ENCODE results near the gene GABPB2.

Gene GABPB2

DNA sequence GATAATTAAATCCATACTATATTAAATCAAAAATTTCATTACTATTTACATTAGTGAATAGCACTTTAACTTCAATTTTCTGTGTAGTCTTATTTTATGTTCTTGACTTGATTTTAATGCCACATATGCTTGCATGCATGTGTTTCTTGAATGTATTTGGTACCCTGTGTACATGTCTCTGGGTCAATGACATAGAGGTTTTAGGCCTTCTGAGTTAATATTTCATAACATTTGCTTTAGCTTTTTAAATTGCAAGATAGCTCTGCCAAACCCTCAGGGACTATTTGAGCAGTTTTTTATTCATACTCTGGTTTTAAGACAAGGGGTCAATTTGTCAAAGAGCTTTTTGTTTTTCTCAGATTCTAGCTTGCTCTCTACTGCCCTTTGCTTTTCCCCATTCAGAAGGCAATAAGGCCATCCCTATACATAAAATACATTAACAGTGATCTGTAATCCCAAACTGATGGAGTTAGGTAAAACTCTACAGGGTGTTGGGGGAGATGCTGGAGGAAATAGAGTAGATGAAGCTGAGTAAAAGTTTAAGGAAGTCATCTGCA, 5.4 kb upstream of the GABPB2 start:
- no peak overlapping the region for H3K4me3 ChIP-seq (ENCODE audit: low read depth, low read length)
- ChIA-PET POLR2A (no interaction called here), CTCF (interaction anchor here (0.6 to 1.4 kb wide), 5 partner anchors 34 to 278 kb away, joined by 3 to 6 read pairs (median 3); no protein-coding TSS in a partner anchor)
- no peaks in the 10 kb centered on the region for H3K4me1 ChIP-seq (ENCODE audit: control insufficient read depth, insufficient read depth, low read length)
- no peak for TF ChIP-seq HOXC10 (CRISPR knock-in tag; IDR thresholded peaks at IDR 0.05)
- TF ChIP-seq BCL11A (tag by site-specific recombination; IDR thresholded peaks at IDR 0.05; ENCODE audit: low read depth): no peak
- TF ChIP-seq TCF7L2 (IDR thresholded peaks at IDR 0.05; ENCODE audit: borderline replicate concordance, low read depth, low read length): no peak
- TF ChIP-seq YY2 (tag by site-specific recombination; IDR thresholded peaks at IDR 0.05): no peak
- TF ChIP-seq ZNF600 (tag by site-specific recombination; IDR thresholded peaks at IDR 0.05): no peak
- TF ChIP-seq ZNF350 (tag by site-specific recombination; IDR thresholded peaks at IDR 0.05): no peak
- TF ChIP-seq, protein P1, sequence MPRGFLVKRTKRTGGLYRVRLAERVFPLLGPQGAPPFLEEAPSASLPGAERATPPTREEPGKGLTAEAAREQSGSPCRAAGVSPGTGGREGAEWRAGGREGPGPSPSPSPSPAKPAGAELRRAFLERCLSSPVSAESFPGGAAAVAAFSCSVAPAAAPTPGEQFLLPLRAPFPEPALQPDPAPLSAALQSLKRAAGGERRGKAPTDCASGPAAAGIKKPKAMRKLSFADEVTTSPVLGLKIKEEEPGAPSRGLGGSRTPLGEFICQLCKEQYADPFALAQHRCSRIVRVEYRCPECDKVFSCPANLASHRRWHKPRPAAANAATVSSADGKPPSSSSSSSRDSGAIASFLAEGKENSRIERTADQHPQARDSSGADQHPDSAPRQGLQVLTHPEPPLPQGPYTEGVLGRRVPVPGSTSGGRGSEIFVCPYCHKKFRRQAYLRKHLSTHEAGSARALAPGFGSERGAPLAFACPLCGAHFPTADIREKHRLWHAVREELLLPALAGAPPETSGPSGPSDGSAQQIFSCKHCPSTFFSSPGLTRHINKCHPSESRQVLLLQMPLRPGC (tag by site-specific recombination; IDR thresholded peaks at IDR 0.05): no peak
- TF ChIP-seq, protein P2, sequence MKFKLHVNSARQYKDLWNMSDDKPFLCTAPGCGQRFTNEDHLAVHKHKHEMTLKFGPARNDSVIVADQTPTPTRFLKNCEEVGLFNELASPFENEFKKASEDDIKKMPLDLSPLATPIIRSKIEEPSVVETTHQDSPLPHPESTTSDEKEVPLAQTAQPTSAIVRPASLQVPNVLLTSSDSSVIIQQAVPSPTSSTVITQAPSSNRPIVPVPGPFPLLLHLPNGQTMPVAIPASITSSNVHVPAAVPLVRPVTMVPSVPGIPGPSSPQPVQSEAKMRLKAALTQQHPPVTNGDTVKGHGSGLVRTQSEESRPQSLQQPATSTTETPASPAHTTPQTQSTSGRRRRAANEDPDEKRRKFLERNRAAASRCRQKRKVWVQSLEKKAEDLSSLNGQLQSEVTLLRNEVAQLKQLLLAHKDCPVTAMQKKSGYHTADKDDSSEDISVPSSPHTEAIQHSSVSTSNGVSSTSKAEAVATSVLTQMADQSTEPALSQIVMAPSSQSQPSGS (tag by site-specific recombination; IDR thresholded peaks at IDR 0.05; ENCODE audit: low read depth): no peak
- no peak for TF ChIP-seq ZNF169 (tag by site-specific recombination; IDR thresholded peaks at IDR 0.05)
- no peak for TF ChIP-seq ZNF184 (tag by site-specific recombination; IDR thresholded peaks at IDR 0.05)
- TF ChIP-seq ZNF571 (tag by site-specific recombination; IDR thresholded peaks at IDR 0.05): no peak
- no peak for TF ChIP-seq ZNF146 (tag by site-specific recombination; IDR thresholded peaks at IDR 0.05)
- H3K36me3 ChIP-seq (ENCODE audit: control insufficient read depth in 2 of 2, insufficient read depth in 1 of 2, low read length in 2 of 2): peaks cover 4 to 29% of the 10 kb centered on the region in 2 experiments; a peak in 2 of 3 replicates
- H3K27ac ChIP-seq (ENCODE audit: extremely low read depth, low read depth, low read length): no peak overlapping the region
- H3K9me3 ChIP-seq (ENCODE audit: control insufficient read depth, insufficient read depth, low read depth, low read length): no peaks in the 10 kb centered on the region

DNA sequence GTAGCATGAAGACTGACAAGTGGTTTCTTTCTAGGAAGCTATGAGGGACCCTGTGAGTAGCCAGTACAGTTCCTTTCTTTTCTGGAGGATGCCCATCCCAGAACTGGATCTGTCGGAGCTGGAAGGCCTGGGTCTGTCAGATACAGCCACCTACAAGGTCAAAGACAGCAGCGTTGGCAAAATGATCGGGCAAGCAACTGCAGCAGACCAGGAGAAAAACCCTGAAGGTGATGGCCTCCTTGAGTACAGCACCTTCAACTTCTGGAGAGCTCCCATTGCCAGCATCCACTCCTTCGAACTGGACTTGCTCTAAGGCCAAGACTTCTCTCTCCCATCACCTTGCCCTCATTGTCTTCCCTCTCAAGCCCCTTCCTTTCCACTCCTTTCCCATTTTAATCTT, 3.4 kb upstream of the GABPB2 start:
- no peaks in the 10 kb centered on the region for H3K9me3 ChIP-seq (ENCODE audit: control insufficient read depth, insufficient read depth, low read depth, low read length)
- no peak for TF ChIP-seq TRIM28 (IDR thresholded peaks at IDR 0.05; ENCODE audit: borderline replicate concordance, low read length)
- TF ChIP-seq, protein P3, sequence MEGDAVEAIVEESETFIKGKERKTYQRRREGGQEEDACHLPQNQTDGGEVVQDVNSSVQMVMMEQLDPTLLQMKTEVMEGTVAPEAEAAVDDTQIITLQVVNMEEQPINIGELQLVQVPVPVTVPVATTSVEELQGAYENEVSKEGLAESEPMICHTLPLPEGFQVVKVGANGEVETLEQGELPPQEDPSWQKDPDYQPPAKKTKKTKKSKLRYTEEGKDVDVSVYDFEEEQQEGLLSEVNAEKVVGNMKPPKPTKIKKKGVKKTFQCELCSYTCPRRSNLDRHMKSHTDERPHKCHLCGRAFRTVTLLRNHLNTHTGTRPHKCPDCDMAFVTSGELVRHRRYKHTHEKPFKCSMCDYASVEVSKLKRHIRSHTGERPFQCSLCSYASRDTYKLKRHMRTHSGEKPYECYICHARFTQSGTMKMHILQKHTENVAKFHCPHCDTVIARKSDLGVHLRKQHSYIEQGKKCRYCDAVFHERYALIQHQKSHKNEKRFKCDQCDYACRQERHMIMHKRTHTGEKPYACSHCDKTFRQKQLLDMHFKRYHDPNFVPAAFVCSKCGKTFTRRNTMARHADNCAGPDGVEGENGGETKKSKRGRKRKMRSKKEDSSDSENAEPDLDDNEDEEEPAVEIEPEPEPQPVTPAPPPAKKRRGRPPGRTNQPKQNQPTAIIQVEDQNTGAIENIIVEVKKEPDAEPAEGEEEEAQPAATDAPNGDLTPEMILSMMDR (tag by site-specific recombination; IDR thresholded peaks at IDR 0.05): no peak
- TF ChIP-seq, protein P4, sequence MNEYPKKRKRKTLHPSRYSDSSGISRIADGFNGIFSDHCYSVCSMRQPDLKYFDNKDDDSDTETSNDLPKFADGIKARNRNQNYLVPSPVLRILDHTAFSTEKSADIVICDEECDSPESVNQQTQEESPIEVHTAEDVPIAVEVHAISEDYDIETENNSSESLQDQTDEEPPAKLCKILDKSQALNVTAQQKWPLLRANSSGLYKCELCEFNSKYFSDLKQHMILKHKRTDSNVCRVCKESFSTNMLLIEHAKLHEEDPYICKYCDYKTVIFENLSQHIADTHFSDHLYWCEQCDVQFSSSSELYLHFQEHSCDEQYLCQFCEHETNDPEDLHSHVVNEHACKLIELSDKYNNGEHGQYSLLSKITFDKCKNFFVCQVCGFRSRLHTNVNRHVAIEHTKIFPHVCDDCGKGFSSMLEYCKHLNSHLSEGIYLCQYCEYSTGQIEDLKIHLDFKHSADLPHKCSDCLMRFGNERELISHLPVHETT (tag by site-specific recombination; IDR thresholded peaks at IDR 0.05): no peak
- TF ChIP-seq ZNF335 (tag by site-specific recombination; conservative IDR thresholded peaks at IDR 0.05): no peak
- no peak for TF ChIP-seq GLIS1 (tag by site-specific recombination; IDR thresholded peaks at IDR 0.05)
- no peak for TF ChIP-seq ZNF311 (tag by site-specific recombination; IDR thresholded peaks at IDR 0.05; ENCODE audit: borderline replicate concordance)
- no peak for TF ChIP-seq ZNF184 (tag by site-specific recombination; IDR thresholded peaks at IDR 0.05)
- no peak for TF ChIP-seq ZNF133 (tag by site-specific recombination; IDR thresholded peaks at IDR 0.05)
- TF ChIP-seq GLI2 (tag by site-specific recombination; IDR thresholded peaks at IDR 0.05; ENCODE audit: borderline replicate concordance, low read depth): no peak
- no peak for TF ChIP-seq ZNF791 (tag by site-specific recombination; IDR thresholded peaks at IDR 0.05)
- no peak for TF ChIP-seq ZNF155 (tag by site-specific recombination; IDR thresholded peaks at IDR 0.05)
- no peak for TF ChIP-seq REPIN1 (tag by site-specific recombination; IDR thresholded peaks at IDR 0.05; ENCODE audit: low read depth)
- no peak for TF ChIP-seq ZNF211 (tag by site-specific recombination; IDR thresholded peaks at IDR 0.05; ENCODE audit: low read depth)
- TF ChIP-seq ZNF626 (tag by site-specific recombination; IDR thresholded peaks at IDR 0.05): no peak
- no peaks in the 10 kb centered on the region for H3K4me1 ChIP-seq (ENCODE audit: control insufficient read depth, insufficient read depth, low read length)
- no peak overlapping the region for H3K27ac ChIP-seq (ENCODE audit: extremely low read depth, low read depth, low read length)
- peaks cover 4 to 29% of the 10 kb centered on the region in 2 experiments; a peak in 2 of 3 replicates for H3K36me3 ChIP-seq (ENCODE audit: control insufficient read depth in 2 of 2, insufficient read depth in 1 of 2, low read length in 2 of 2)
- POLR2A ChIA-PET: no interaction called here
- CTCF ChIA-PET: interaction anchor here (0.7 kb wide), 1 partner anchor 62 kb away, joined by 4 read pairs; no protein-coding TSS in a partner anchor
- H3K4me3 ChIP-seq (ENCODE audit: low read depth, low read length): no peak overlapping the region

All from HEK293 (cell line).